ENCODE measurements around the gene INSIG2. TPM values are rescaled to one million over a fixed set of nuclear protein-coding genes. Genes with fewer than 3 reads are reported as not detected.

The INSIG2 gene
- 17.2 TPM for polyA plus RNA-seq (ENCODE audit: insufficient read length)

GRCh38 chr2:118088051-118089024 is at the start of gene INSIG2:
INSIG2 (plus strand) TSS chr2:118088471; CDS start chr2:118096557, 8,086 bp downstream.
- DNase-seq = peak; percentile 96

DNA sequence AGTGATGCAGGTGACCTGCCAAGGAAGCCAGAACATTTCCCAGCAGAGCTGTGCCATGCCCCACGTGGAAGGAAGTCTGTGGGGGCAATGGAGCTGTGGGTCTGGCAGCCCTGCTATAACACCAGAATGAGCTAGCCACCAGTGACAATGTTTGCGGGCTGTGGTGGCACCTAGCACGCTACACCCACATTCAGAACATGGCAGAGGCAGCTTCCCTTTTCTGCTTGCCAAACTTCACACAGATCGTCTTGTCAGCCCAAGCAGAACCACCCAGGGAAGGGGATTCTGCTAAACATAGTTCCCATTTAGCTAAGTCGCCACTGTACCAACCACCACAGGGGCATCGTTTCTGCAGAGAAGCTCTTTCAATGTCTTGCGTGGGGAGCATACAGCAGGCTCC is 47.4 kb upstream of the INSIG2 start:
- DNase-seq = no peak

- no peak for DNase-seq
These were observed 44.1 kb upstream of the INSIG2 start for GRCh38 chr2:118044103-118044716.

- DNase-seq = no peak
These were observed 43.4 kb upstream of the INSIG2 start for GRCh38 chr2:118044854-118045253.

DNA sequence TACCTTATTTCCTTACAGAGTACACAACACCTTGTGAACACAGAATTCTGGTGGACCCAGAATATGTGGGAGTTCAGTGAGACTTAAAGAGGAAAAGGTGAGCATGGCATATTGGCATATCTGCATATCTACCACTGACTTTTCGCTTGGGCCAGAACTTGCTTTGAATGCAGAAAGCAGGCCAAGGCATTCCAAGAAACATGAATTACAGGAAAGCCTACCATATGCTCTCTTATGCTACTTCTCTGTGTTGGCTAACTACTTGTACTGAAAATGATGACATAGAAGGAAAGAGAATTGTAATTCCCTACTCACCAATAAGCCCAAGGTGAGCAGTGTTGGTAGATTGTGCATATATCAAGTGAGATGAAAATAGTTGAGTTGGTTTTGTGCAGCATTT is 43.0 kb upstream of the INSIG2 start:
- DNase-seq = no peak

GRCh38 chr2:118046634-118047210 is 41.5 kb upstream of the INSIG2 start:
- DNase-seq = no peak

DNA sequence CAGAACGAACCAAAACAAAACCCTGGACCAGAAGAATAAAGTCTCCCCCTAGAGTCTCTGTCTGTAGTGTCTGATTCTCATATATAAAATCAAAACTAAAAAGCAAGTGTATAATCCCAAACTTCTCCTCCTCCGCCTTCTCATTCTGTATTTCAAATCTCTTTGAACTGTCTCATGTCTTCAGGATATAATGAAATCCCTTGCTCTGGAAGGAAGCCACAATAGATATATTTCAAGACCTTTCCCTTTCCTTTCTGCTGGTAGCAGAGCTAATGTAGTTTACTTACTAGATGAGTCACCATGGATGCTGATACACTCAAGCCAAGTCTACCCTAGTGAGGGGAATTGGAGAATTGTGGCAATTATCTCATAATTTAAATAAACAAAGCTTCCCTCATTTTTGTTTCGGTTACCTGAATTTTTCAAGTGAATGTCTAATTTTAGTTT is 40.9 kb upstream of the INSIG2 start:
- no peak for DNase-seq

DNA sequence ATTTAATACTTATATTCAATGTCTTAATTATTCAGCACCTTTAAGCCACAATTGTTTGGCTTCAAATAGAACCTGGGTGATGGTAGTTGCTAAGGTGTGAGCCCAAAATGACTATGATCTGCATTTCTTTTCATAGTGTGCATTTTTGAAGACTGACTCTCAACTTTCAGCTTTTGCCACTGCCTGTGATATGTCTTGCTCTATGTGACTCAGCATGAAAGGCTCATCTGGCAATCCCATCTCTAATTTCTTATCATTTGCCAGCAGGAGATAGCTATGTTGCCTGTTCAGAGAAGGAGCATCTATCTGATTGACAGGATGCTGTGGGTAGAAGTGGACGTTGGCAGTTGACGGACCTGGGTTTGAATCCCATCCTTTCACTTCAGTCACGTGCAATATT is 39.9 kb upstream of the INSIG2 start:
- no peak for DNase-seq

DNA sequence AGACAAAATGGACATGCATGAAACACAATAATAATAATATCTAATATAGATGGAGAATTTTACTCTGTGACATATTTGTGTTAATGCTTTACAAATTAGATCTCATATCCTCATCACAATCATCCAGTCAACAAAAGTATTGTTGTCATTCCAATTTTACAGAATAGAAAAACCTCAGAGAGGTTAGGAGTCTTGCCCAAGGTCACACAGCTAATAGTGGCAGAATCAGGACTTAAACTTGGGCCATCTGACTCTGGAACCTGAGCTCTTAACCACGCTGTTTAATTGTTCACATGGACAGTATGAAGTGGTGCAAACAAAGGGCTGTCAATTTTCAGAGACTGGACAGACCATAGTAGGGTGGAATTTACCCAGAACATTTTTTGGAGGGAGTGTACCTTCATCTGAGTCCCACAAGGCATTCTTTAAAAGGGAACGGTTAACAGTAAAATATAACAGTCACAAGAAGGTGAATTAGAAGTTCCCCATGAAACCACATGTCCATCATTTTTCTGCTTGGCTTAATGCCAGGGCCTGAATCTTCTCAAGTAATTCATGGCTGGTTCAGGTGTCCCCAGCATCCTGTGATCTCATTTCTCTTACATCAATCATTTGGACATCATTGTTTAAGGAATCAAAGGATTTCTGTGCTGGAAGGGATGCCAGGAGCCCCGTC is 39.0 kb upstream of the INSIG2 start:
- DNase-seq = no peak

DNA sequence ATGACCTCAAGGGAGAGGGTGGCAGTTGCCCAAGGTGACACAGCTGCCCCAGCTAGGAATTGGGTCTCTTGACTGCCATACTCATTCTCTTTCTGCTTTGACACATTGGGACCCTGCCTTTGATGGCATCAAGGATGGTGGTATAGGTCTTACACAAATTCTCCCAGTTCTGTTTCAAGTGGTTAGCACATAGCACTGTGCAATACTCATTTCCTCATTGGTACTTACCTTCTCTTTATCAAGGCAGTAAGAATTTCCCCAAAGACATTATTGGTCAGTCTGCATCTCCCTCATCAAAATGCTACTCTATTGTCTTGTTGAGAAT is 38.5 kb upstream of the INSIG2 start:
- DNase-seq = no peak

DNA sequence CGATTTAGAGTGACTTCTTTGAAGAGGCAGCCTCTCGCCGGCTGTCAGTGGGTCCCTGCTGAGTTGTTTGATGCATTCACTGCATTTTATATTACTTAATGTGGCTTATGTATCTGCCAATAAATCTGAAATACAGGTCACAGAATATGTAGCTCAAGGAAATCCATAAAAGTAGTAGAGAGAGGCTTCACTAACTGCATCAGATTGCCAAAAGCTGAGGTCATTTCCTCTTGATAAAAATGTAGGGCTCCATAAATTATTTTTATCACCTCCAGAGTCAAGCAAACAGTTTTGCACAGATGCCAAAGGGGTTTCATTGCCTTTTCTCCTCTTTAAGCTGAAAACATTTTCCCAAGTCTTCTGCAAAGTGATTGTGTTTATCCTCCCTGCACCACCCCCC is 37.9 kb upstream of the INSIG2 start:
- no peak for DNase-seq

DNA sequence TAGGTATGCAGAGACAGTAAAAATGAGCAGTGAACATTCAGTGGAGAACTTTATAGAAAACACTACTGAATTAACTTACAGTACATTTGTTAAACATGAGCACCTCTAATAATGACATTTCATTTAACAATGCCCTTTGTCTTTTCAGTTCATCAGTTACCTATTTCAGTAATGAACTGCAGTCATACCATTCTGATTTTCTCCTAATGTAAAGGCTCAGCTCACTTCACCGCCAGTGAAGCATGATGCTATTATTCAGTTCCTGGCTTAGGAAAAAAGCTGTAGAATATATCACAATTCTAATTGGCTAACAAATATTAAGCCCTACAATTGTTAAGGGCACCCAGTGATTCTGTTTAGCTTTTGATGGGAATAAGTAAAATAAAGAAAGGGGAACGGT is 37.3 kb upstream of the INSIG2 start:
- no peak for DNase-seq

DNA sequence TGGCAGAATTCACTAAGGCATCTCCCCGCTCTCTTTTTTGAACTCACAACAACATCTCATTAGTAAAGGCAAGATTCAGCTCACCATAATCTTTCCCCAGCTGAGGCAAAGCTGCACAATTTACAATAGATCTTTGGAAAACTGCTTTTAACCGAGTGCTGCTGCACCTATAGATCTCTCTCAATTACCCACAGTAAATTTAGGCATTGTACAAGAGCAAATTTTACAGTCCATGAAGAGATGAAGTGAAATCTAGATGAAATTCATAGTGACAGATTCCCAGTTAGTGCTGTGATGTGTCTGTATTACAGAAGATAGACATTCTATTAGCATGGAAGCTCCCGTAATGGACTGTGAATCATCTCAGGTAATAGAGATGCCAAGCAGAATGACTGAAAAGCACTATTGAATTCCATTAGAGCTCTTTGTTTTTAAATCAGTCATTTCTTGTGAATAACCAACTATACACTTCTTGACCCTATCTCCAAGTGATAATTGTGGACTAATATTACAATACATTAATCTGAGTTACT is 36.4 kb upstream of the INSIG2 start:
- DNase-seq = no peak

- no peak for DNase-seq
These were observed 35.8 kb upstream of the INSIG2 start for GRCh38 chr2:118052474-118052873.

- DNase-seq = no peak
These were observed 34.6 kb upstream of the INSIG2 start for GRCh38 chr2:118053681-118054080.

DNA sequence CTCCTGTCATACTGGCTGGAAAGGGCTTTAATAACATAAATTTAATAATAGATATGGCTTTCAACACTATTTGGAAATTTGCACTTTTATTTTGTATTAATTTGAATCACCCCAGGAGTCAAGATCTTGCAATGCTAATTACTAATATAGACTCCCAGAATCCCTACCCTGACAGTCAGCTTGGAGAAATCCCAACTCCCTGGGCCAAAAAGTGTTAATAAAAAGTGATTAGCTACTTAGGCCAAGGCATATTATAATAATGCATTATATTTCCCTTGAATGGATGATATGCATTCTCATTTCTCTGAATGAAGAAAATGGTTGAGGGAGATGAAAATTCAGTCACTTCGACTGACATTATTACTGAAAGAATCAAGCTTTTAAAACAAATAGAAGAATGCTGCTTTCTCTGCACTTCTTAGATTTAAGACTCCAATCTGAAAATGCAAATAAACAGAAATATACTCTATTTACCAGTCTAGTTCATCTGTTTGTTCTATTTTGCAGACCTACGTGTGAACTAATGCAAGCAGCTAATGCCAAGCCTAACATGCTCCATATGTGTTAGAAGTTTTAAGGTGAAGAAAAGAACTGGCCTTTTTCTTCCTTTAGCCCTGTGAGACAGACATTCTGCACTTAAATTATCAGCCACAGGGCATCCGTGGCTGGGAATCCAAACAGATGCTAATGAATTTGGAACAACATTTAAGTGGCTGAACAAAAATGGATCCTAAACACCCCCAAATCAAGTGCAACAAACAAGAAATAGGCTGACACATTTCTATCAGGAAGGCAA is 33.9 kb upstream of the INSIG2 start:
- no peak for DNase-seq

DNA sequence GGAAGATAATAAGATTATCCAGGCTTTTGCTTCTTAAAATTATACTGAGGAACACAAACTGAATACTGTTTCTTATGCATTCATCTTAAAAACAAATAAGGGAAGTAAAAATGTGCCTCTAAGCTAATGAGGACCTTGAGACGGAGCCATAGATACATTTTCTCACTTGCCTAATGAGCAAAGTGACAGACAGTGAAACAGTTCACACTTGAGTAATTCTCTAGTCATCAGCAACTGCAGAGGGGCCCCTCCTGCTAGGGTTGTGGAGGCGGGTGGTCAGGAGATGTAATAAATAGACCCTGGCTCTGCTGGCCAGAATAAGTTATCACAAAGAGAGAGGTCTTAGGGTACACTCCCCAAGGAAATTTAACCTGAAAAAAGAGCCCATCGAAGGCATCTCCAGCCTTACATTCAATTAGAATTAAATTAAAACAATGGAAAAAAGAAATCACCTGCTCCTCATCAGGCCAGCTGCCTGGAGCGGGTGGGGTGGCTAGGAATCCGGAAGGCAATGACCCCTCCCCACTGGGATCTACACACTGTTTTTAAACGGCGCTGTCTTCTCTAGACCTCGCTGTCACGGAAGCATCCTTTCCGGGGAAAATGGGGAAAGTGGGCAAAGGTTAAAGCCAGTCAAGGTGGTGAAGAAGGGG is 32.6 kb upstream of the INSIG2 start:
- DNase-seq = no peak

- DNase-seq = no peak
These were observed 32.1 kb upstream of the INSIG2 start for GRCh38 chr2:118056165-118056534.

GRCh38 chr2:118056801-118057200 is 31.5 kb upstream of the INSIG2 start:
- no peak for DNase-seq

GRCh38 chr2:118058951-118059350 is 29.3 kb upstream of the INSIG2 start:
- DNase-seq = no peak

DNA sequence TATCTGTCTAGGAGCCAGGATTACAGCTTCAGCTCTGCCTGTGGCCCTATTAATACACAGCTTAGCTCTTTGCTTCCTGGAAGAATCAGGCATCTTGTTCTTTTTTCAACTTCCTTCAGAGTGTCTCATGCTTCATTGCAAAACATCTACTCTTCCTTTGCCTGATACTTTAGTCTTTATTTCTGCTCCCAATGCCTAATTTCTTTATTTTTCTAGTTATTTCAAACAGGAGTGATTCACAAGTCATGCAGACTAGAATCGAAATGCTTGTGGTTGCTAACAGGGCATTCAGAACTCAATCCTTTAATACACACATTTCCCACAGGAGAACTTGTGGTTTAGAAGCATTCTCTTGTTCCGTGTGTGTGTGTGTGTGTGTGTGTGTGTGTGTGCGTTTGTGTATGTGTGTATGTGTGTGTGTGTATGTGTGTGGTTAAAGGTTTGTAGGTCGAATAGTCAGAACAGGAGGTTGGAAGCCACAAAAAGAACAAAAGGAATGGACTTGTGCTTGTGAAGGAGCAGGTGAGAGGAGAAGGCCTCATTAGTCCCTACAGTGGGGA is 28.3 kb upstream of the INSIG2 start:
- no peak for DNase-seq

Measured in hindlimb muscle (tissue), 1 donor.